Left ventricle myocardium superior (tissue), 1 donor: Measurements from ENCODE around the gene CELA3B. TPM values are rescaled to one million over a fixed set of nuclear protein-coding genes. Genes with fewer than 3 reads are reported as not detected.
A peak's percentile ranks its signal among the peaks of the same experiment; 100 is the strongest.
"Not testable (repeated sequence)": the region's sequence is repeated elsewhere in the genome, so short reads cannot be mapped to it uniquely, and the experiment has no call there.

Experiments
- ATAC-seq: fragments of 200-7000 bp; cut with Tn5 transposase; one replicate; pipeline ENCODE4 v1.9.1; 2020; ENCODE audit warnings: mild to moderate bottlenecking, moderate library complexity
- DNase-seq: peaks from one replicate; pipeline ENCODE4 v3.0.0-alpha.2; 2020
- intact Hi-C: fragments of 100-400 bp; cut with micrococcal nuclease; formaldehyde crosslinking; loops from one replicate; pipeline ENCODE4 v1.11.0; 2022
- total RNA-seq: library from RNA; stranded (reverse); fragmentation: NEBNext Ultra II Directional; extraction: Animal tissue kit (Norgen Biotek cat#: 25700); gene quantifications from one replicate; pipeline ENCODE4 v1.2.1, GENCODE V29; 2021
- donor health status: DM: no; HTN: yes; CAD: no; lungs with severe emphysema.

CELA3B gene
- total RNA-seq, 1 donor from 2014 or later, result not detected

- no peak for ATAC-seq
- DNase-seq, result no peak
- intact Hi-C loops, result no loop called here
These were observed 53.7 kb downstream of the CELA3B start for GRCh38 chr1:22030473-22030872.

- ATAC-seq (peak; percentile 88), DNase-seq (peak; percentile 45)
- intact Hi-C loops, result no loop called here
These were observed 54.6 kb downstream of the CELA3B start for GRCh38 chr1:22031214-22031962.

GRCh38 chr1:22034834-22035233 lies 58.0 kb downstream of the CELA3B start:
- intact Hi-C loops, DNase-seq, ATAC-seq: not testable (repeated sequence)

GRCh38 chr1:22037520-22037919 lies 60.7 kb downstream of the CELA3B start:
- intact Hi-C loops, result no loop called here
- DNase-seq, result no peak
- ATAC-seq, result no peak

- intact Hi-C loops, result no loop called here
- peak; percentile 82 for ATAC-seq
- no peak for DNase-seq
These were observed 61.2 kb downstream of the CELA3B start for GRCh38 chr1:22038036-22038435.

Other genes starting within 250 kb of the CELA3B start
- 40.3 TPM for gene USP48, start 193.9 kb upstream of the CELA3B start, total RNA-seq
- 0.20 TPM for gene LDLRAD2, start 164.8 kb upstream of the CELA3B start, total RNA-seq
- 269 TPM for gene HSPG2, start 39.7 kb upstream of the CELA3B start, total RNA-seq
- not detected for gene CELA3A, start 24.6 kb downstream of the CELA3B start, total RNA-seq
- 130 TPM for gene CDC42, start 75.7 kb downstream of the CELA3B start, total RNA-seq
- 0.05 TPM for gene WNT4, start 166.1 kb downstream of the CELA3B start, total RNA-seq